GM06990 (cell line): ENCODE results near the gene PLXNA2.

Experiments used
- DNase-seq: peaks from one replicate; pipeline ENCODE4 v3.0.0-alpha.2; 2011; ENCODE audit not compliant: insufficient read length; ENCODE audit errors: extremely low read depth
- H3K27me3 ChIP-seq: replicated peaks from 2 replicates; pipeline ENCODE4 v1.6.0; 2011; ENCODE audit warnings: low read length; ENCODE audit not compliant: control insufficient read depth, insufficient read depth
- H3K36me3 ChIP-seq: 2 replicates; pipeline ENCODE4 v1.5.1; 2011; ENCODE audit warnings: low read length; ENCODE audit not compliant: control insufficient read depth, insufficient read depth
- H3K4me3 ChIP-seq: replicated peaks from 2 replicates; pipeline ENCODE4 v1.5.1; 2011; ENCODE audit warnings: low read depth, mild to moderate bottlenecking, control low read depth, low read length
- CTCF ChIP-seq: IDR thresholded peaks from 2 replicates; pipeline ENCODE4 v1.5.1; 2011; ENCODE audit warnings: low read length, control low read depth, mild to moderate bottlenecking, inconsistent platforms; ENCODE audit not compliant: insufficient read depth, poor library complexity, severe bottlenecking

The PLXNA2 gene

DNA sequence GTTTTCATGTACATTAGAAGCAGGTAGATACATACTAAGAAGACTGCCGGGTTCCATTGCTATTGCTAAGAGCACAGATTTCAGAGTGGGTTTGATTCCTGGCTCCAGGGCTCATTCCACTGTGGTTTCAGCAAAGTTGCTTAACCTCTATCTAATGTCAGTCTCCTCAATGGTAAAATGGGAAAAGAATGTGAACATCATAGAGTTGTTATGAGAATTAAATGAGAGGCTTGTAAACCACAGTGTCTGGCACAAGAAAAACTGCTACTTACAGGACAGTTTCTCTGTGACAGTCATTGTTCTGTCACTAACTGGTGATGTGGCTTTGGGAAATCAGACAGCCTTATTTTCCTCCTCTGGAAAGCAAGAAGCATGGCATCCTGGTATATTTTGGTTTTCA is 10.7 kb upstream of the PLXNA2 start:
- H3K4me3 ChIP-seq: no peak overlapping the region

DNA sequence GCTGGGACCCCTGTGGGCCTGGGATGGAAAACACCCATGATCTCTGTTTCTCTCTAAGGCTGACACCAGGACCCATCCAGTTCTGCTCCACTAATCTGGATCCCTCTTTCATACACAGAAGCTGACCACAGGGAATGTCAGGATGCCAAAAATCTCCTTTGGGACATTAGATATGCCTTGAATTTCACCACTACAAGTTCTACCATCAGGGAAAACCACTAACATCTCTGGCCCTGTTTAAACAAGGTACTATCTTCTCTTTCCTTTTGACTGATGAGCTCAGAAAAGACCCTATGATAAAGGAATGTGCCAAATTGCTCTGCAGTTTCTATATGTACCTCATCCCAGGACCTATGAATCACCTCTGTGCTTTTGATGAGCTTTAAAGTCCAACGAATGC is 10.2 kb upstream of the PLXNA2 start:
- H3K4me3 ChIP-seq: no peak overlapping the region
- H3K36me3 ChIP-seq: no peaks in the 10 kb centered on the region
- no peak for TF ChIP-seq CTCF
- H3K27me3 ChIP-seq: peaks cover under 1% of the 10 kb centered on the region; the same call in 1 of the 2 replicates
- no peak for DNase-seq

More for the DNA sequence above, 10.7 kb upstream of the PLXNA2 start:
- Histone ChIP-seq H3K27me3 (no peaks in the 10 kb centered on the region; the same call in 1 of the 2 replicates), H3K36me3 (no peaks in the 10 kb centered on the region)
- no peak for DNase-seq
- TF ChIP-seq CTCF: no peak

DNA sequence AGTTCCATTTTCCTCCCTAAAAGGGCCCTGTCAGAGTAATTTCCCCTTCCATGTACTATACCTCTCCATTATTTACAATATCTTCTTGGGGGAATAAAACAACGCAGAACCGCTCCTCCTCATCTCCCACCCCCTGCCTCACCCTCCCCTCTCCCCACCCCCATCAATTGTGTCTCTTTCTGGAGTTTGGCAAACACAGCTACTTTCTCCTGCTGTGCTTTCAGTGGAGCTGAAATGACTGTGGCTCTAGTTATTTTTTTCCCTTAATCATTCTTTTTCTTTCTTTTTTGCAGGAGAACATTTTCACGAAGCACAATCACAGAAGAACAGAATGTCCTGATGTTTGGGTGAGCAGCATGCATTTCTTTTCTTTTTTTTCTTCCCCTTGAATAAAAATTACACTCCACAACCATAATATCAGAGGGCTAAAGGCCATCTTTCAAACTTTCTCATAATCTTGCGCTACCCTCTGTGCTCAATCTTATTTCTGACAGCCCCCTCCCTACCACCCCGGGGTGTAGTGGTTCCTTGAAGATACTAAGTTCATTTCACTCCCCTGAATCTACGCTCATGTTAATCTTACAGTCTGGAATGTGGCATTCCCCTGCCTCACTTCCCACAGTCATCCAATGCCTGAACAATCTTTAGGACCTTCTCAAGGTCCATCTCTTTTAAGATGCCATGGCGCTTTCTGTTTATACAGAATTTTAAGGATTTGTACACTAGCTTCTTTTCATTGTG is 8.8 kb upstream of the PLXNA2 start:
- Histone ChIP-seq H3K36me3 (no peaks in the 10 kb centered on the region), H3K27me3 (peaks cover 3% of the 10 kb centered on the region; the same call in 1 of the 2 replicates), H3K4me3 (no peak overlapping the region)
- no peak for DNase-seq
- no peak for TF ChIP-seq CTCF

DNA sequence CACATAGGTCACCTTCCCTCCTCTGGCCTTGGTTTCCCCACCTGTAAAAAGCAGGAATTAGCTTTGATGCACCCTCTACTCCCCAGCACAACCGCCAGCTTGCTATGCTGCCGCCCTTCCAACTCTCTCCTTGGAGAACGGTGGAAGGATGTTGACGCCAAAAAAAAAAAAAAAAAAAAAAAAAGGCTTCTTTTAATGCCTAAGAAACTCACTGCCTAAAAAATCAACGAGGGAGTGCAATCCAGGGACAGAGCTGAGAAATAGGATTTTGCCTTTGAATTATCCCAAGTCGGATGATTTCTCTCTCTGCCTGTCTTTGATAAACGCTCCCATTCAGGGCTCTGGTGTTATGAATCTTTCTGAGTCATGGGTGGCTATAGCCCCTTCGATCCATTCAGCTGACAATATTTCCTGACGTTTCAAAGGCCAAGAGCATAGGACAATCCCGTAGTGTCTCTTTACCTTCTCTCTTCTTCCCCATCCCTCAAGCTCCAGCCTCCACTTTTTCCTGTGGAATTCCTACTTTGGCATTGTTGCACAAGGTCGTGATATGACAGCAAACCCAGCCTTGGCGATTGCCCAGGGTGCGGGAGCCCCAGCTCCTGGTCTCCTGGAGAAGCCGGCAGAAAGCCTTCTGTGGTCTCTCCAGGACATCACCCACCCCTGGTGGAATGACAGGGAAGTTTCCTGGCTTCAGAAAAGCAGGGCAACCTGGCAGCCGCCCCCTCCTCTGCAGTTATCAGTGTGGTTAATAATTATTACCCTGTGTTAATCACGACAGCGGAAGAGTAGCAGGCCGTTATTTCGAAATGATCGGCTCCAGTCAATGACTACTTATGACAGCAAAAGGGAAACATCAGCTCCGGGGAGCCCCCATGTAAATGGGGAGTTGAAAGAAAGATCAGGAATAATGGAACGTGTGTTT is 8.0 kb upstream of the PLXNA2 start:
- Histone ChIP-seq H3K36me3 (no peaks in the 10 kb centered on the region), H3K27me3 (peaks cover 3% of the 10 kb centered on the region; the same call in 1 of the 2 replicates), H3K4me3 (no peak overlapping the region)
- peak; percentile 15 for TF ChIP-seq CTCF
- DNase-seq: no peak

DNA sequence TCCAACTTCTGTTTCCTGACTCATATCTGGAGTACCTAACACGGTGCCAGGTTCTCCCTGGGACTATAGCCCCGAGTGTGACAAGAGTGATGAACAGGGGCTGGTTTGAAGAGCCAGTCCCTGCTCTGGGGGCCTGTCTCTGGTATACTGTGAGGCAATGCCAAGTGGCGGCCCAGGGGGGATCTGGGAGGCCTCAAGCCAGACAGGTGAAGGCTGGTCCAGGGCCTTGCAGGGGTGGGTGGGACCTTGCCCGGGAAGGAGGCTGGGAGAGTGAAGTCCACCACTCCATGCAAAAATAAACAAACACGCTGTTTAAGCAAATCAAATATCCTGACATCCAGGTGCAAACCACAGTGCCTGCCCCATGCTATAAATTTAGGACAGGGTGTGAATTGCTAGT is 6.8 kb upstream of the PLXNA2 start:
- DNase-seq: no peak
- no peak for TF ChIP-seq CTCF
- Histone ChIP-seq H3K4me3 (no peak overlapping the region), H3K36me3 (no peaks in the 10 kb centered on the region), H3K27me3 (peaks cover 3% of the 10 kb centered on the region; the same call in 1 of the 2 replicates)
